Midbrain (tissue), 1 donor: ENCODE results near the gene GPT2.

Source experiments
- DNase-seq: peaks from one replicate; lab custom pipeline; 2025; lab: John Stamatoyannopoulos, UW

The GPT2 gene

GRCh38 chr16:46972429-46973206 lies 88.5 kb downstream of the GPT2 start:
- no peak for DNase-seq

- peak; percentile 94 for DNase-seq
These were observed 89.2 kb downstream of the GPT2 start, which contains the start of gene DNAJA2 for GRCh38 chr16:46973207-46973995. Gene DNAJA2 (minus strand): TSS chr16:46973674. CDS start chr16:46973572, 102 bp downstream.

GRCh38 chr16:46973996-46974324 lies 89.8 kb downstream of the GPT2 start:
- no peak for DNase-seq

- DNase-seq: no peak
These were observed 90.2 kb downstream of the GPT2 start for GRCh38 chr16:46974352-46974751.

GRCh38 chr16:46975165-46975564 lies 91.0 kb downstream of the GPT2 start:
- no peak for DNase-seq

GRCh38 chr16:46975908-46976470 lies 91.8 kb downstream of the GPT2 start:
- no peak for DNase-seq

- no peak for DNase-seq
These were observed 92.4 kb downstream of the GPT2 start for GRCh38 chr16:46976550-46976949.
